ENCODE results near the gene CHCHD4.

CHCHD4 gene

GRCh38 chr3:14129296-14129695 lies 4.6 kb upstream of the CHCHD4 start:
- H4K20me1 ChIP-seq = peaks cover 29 to 85% (median 69%) of the 10 kb centered on the region in 11 experiments; a peak in 21 of 22 replicates
- H3K36me3 ChIP-seq = peaks cover 71 to 83% (median 75%) of the 10 kb centered on the region in 11 experiments
- H3K27ac ChIP-seq = no peak overlapping the region

GRCh38 chr3:14128724-14129123 lies 4.1 kb upstream of the CHCHD4 start:
- Histone ChIP-seq H3K4me2 (no peak overlapping the region), H3K36me3 (peaks cover 65 to 77% (median 69%) of the 10 kb centered on the region in 11 experiments)

More at GRCh38 chr3:14129296-14129695, 4.6 kb upstream of the CHCHD4 start:
- no peaks in the 10 kb centered on the region for H3K27me3 ChIP-seq
- peaks cover 0 to 5% (median 0%) of the 10 kb centered on the region in 11 experiments; a peak in 2 of 22 replicates for H3K9me3 ChIP-seq (replicated peaks in 1 of 11)
- no peak for TF ChIP-seq Cebpa-rat (IDR thresholded peaks at IDR 0.05)
- H3K4me2 ChIP-seq = no peak overlapping the region
- H3K4me1 ChIP-seq = peaks cover 13 to 28% (median 26%) of the 10 kb centered on the region in 10 experiments
- no peak overlapping the region for H3K9ac ChIP-seq
- H3K4me3 ChIP-seq = no peak overlapping the region

GRCh38 chr3:14127516-14128161 lies 3.0 kb upstream of the CHCHD4 start:
- Histone ChIP-seq H3K9ac (peak overlapping the region in 1 of 11 experiments; percentile 11; a peak in 2 of 22 replicates), H4K20me1 (peaks cover 29 to 73% (median 61%) of the 10 kb centered on the region in 11 experiments; a peak in 21 of 22 replicates), H3K4me3 (no peak overlapping the region), H3K4me2 (peak overlapping the region in 7 of 11 experiments; percentile 87 to 98 (median 95); a peak in 14 of 22 replicates), H3K27me3 (no peaks in the 10 kb centered on the region), H3K4me1 (peaks cover 27 to 41% (median 38%) of the 10 kb centered on the region in 10 experiments), H3K36me3 (peaks cover 55 to 67% (median 60%) of the 10 kb centered on the region in 11 experiments), H3K27ac (no peak overlapping the region; a peak in 1 of 22 replicates), H3K9me3 (replicated peaks in 1 of 11) (peaks cover 0 to 5% (median 0%) of the 10 kb centered on the region in 11 experiments; a peak in 2 of 22 replicates)
- TF ChIP-seq Cebpa-rat (IDR thresholded peaks at IDR 0.05) = no peak

More at GRCh38 chr3:14128724-14129123, 4.1 kb upstream of the CHCHD4 start:
- H3K9me3 ChIP-seq (replicated peaks in 1 of 11) = peaks cover 0 to 5% (median 0%) of the 10 kb centered on the region in 11 experiments; a peak in 2 of 22 replicates
- H3K9ac ChIP-seq = no peak overlapping the region
- peaks cover 29 to 80% (median 66%) of the 10 kb centered on the region in 11 experiments; a peak in 21 of 22 replicates for H4K20me1 ChIP-seq
- peaks cover 16 to 30% (median 27%) of the 10 kb centered on the region in 10 experiments for H3K4me1 ChIP-seq
- H3K27me3 ChIP-seq = no peaks in the 10 kb centered on the region
- H3K27ac ChIP-seq = no peak overlapping the region
- no peak for TF ChIP-seq Cebpa-rat (IDR thresholded peaks at IDR 0.05)
- H3K4me3 ChIP-seq = no peak overlapping the region

- Histone ChIP-seq H3K9ac (peak overlapping the region in 10 of 11 experiments; percentile 88 to 99 (median 96); a peak in 15 of 22 replicates), H3K27me3 (no peaks in the 10 kb centered on the region), H3K4me2 (peak overlapping the region; percentile 87 to 98 (median 96)), H4K20me1 (peaks cover 29 to 67% (median 57%) of the 10 kb centered on the region in 11 experiments; a peak in 21 of 22 replicates), H3K36me3 (peaks cover 49 to 67% (median 60%) of the 10 kb centered on the region in 11 experiments), H3K9me3 (replicated peaks in 1 of 11) (peaks cover 0 to 5% (median 0%) of the 10 kb centered on the region in 11 experiments; a peak in 2 of 22 replicates), H3K4me1 (peaks cover 30 to 46% (median 41%) of the 10 kb centered on the region in 10 experiments), H3K27ac (0 out of 22 replicates have a peak overlapping the region, but pooled peaks of 2 of the 11 experiments have one; percentile 96 to 98), H3K4me3 (peak overlapping the region in 6 of 10 experiments; percentile 85 to 99 (median 90); a peak in 6 of 20 replicates)
- no peak for TF ChIP-seq Cebpa-rat (IDR thresholded peaks at IDR 0.05)
Observed at GRCh38 chr3:14126887-14127505, 2.3 kb upstream of the CHCHD4 start.

- H3K27me3 ChIP-seq = no peaks in the 10 kb centered on the region
- peaks cover 30 to 46% (median 41%) of the 10 kb centered on the region in 10 experiments for H3K4me1 ChIP-seq
- H3K4me3 ChIP-seq = peak overlapping the region; percentile 82 to 99 (median 87)
- H3K9me3 ChIP-seq (replicated peaks in 1 of 11) = peaks cover 0 to 5% (median 0%) of the 10 kb centered on the region in 11 experiments; a peak in 2 of 22 replicates
- peaks cover 49 to 67% (median 60%) of the 10 kb centered on the region in 11 experiments for H3K36me3 ChIP-seq
- no peak for TF ChIP-seq Cebpa-rat (IDR thresholded peaks at IDR 0.05)
- H3K4me2 ChIP-seq = peak overlapping the region; percentile 87 to 98 (median 96)
- peak overlapping the region; percentile 23 to 99 (median 96); a peak in 19 of 22 replicates for H3K27ac ChIP-seq
- H4K20me1 ChIP-seq = peaks cover 29 to 59% (median 52%) of the 10 kb centered on the region in 11 experiments; a peak in 21 of 22 replicates
- peak overlapping the region; percentile 88 to 99 (median 95) for H3K9ac ChIP-seq
Observed at GRCh38 chr3:14126017-14126886, 1.6 kb upstream of the CHCHD4 start.

- Histone ChIP-seq H3K36me3 (peaks cover 43 to 67% (median 56%) of the 10 kb centered on the region in 11 experiments), H3K4me2 (peak overlapping the region; percentile 87 to 98 (median 96)), H3K9ac (peak overlapping the region; percentile 88 to 99 (median 95)), H3K9me3 (replicated peaks in 1 of 11) (peaks cover 0 to 5% (median 0%) of the 10 kb centered on the region in 11 experiments; a peak in 2 of 22 replicates), H3K27ac (peak overlapping the region; percentile 74 to 99 (median 96)), H4K20me1 (peaks cover 29 to 51% (median 43%) of the 10 kb centered on the region in 11 experiments; a peak in 21 of 22 replicates), H3K4me1 (peaks cover 30 to 46% (median 41%) of the 10 kb centered on the region in 10 experiments), H3K4me3 (peak overlapping the region; percentile 82 to 99 (median 87)), H3K27me3 (no peaks in the 10 kb centered on the region)
- no peak for TF ChIP-seq Cebpa-rat (IDR thresholded peaks at IDR 0.05)
Observed at GRCh38 chr3:14125193-14126016, 735 bp upstream of the CHCHD4 start.

- no peaks in the 10 kb centered on the region for H3K27me3 ChIP-seq
- H3K4me3 ChIP-seq = peak overlapping the region; percentile 82 to 99 (median 87)
- peaks cover 41 to 67% (median 55%) of the 10 kb centered on the region in 11 experiments for H3K36me3 ChIP-seq
- TF ChIP-seq Cebpa-rat (IDR thresholded peaks at IDR 0.05) = no peak
- H3K4me2 ChIP-seq = peak overlapping the region; percentile 90 to 99 (median 94)
- H3K4me1 ChIP-seq = peaks cover 30 to 57% (median 41%) of the 10 kb centered on the region in 10 experiments
- peak overlapping the region; percentile 92 to 99 (median 95) for H3K9ac ChIP-seq
- H4K20me1 ChIP-seq = peaks cover 29 to 45% (median 39%) of the 10 kb centered on the region in 11 experiments; a peak in 21 of 22 replicates
- peaks cover 0 to 5% (median 0%) of the 10 kb centered on the region in 11 experiments; a peak in 2 of 22 replicates for H3K9me3 ChIP-seq (replicated peaks in 1 of 11)
- H3K27ac ChIP-seq = peak overlapping the region; percentile 92 to 99 (median 96)
Observed at GRCh38 chr3:14124223-14124614, 451 bp downstream of the CHCHD4 start.

Data from BLaER1 treated with 17β-estradiol and CSF1 and Interleukin-3, amounts not matched to agents 10 nM and 100 nM (cell line).